Ovary (tissue), 9 donors: ENCODE results near the gene CHD2. TPM values are rescaled to one million over a fixed set of nuclear protein-coding genes. Genes with fewer than 3 reads are reported as not detected.

Experiments used
- DNase-seq, 5 donors: peaks; one replicate each; pipeline ENCODE4 v3.0.0-alpha.2; 2019 to 2020
- H3K27ac ChIP-seq, 2 donors: fragments of 200-600 bp; one replicate each; pipeline versions ENCODE4 v1.5.1 to v1.8.0; 2019 to 2022
- H3K27me3 ChIP-seq: fragments of 200-600 bp; one replicate; pipeline ENCODE4 v1.8.0; 2022
- H3K36me3 ChIP-seq: fragments of 200-600 bp; sonication (generic); one replicate; pipeline ENCODE4 v1.5.1; 2019
- H3K4me1 ChIP-seq: one replicate; pipeline ENCODE4 v1.8.1; 2013; ENCODE audit warnings: mild to moderate bottlenecking, moderate library complexity; ENCODE audit not compliant: insufficient read depth
- H3K4me3 ChIP-seq: fragments of 200-600 bp; sonication (generic); one replicate; pipeline ENCODE4 v1.5.1; 2017
- H3K9me3 ChIP-seq, 2 donors: fragments of 200-600 bp in 1 of 2; sonication (generic) in 1 of 2; one replicate each; pipeline versions ENCODE4 v1.5.1 to v1.8.1; 2013 to 2019; ENCODE audit warnings: mild to moderate bottlenecking in 1 of 2, moderate library complexity in 1 of 2
- CTCF ChIP-seq, 3 donors: fragments of 450-650 bp in 2 of 3; fragments of 200-600 bp in 1 of 3; IDR thresholded peaks; one replicate each; pipeline versions ENCODE4 v1.5.1 to v1.8.0; 2016 to 2022; ENCODE audit warnings: antibody characterized with exemption in 3 of 3, mild to moderate bottlenecking in 1 of 3
- EP300 ChIP-seq: sonication (generic); formaldehyde crosslinking; IDR thresholded peaks from one replicate; pipeline ENCODE4 v1.6.1; 2017; ENCODE audit warnings: antibody characterized with exemption
- POLR2A ChIP-seq: fragments of 450-650 bp; IDR thresholded peaks from one replicate; pipeline ENCODE4 v1.6.1; 2017; ENCODE audit warnings: antibody characterized with exemption, mild to moderate bottlenecking, moderate library complexity
- WGBS, 3 donors: extraction: QIAGEN DNeasy Blood & Tissue Kit in 1 of 3; methylation state at CpG; one replicate each; pipeline versions ENCODE4 v1.1.5 to v1.1.7; 2013 to 2017; 5-methylcytosine and 5-hydroxymethylcytosine counted together
- intact Hi-C, 4 donors: fragments of 100-400 bp; cut with DNase I; formaldehyde crosslinking; loops; one replicate each; pipeline versions ENCODE4 v1.11.0 to v1.15.1; 2022 to 2023
- polyA plus RNA-seq, 2 donors: library from polyadenylated mRNA; stranded (reverse); fragments of 200-250 nt in 1 of 2; fragments of 350-450 nt in 1 of 2; fragmentation: Illumina TruSeq in 1 of 2; extraction: RNeasy Lipid Tissue Mini Kit (QIAGEN cat#74804) in 1 of 2; gene quantifications; one replicate each; pipeline ENCODE4 v1.2.3, GENCODE V29; 2013 to 2014
- total RNA-seq, 7 donors: library from RNA; depleted of rRNA in 2 of 7; stranded (reverse); fragments of >200 nt in 2 of 7; fragmentation: NEBNext Ultra II Directional in 3 of 7; extraction: Animal tissue kit (Norgen Biotek cat#: 25700) in 3 of 7; gene quantifications; one replicate each; pipeline versions ENCODE4 v1.1.0 to v1.2.4, GENCODE V29; 2016 to 2023
- donor health status: DM: no; HTN: no; CAD: no; lungs with moderate emphysema.
- donor health status: DM: no; HTN: no; CAD: no.
- donor health status: Bipolar disorder and iron deficiency.
- donor health status: DM: yes; HTN: yes; CAD: no.
- donor health status: DM: no; HTN: no; CAD: no.
- donor health status: DM: yes; HTN: yes; CAD: no.

Gene CHD2
- total and polyA plus RNA-seq, 9 donors: 43.6 to 146 (median 98.2) TPM

GRCh38 chr15:92884436-92885223 lies 15.5 kb upstream of the CHD2 start:
- Histone ChIP-seq H3K27me3 (no peaks in the 10 kb centered on the region), H3K9me3 (no peaks in the 10 kb centered on the region), H3K4me1 (peaks cover 6% of the 10 kb centered on the region), H3K4me3 (peak overlapping the region; percentile 82), H3K36me3 (no peaks in the 10 kb centered on the region), H3K27ac (peak overlapping the region; percentile 99 to 100)
- intact Hi-C loops: loop anchor here in 1 of 4 donors (5.0 kb wide), 1 partner anchor 77 kb away; no protein-coding TSS in a partner anchor
- TF ChIP-seq POLR2A: no peak
- TF ChIP-seq CTCF (IDR thresholded peaks at IDR 0.05): no peak
- no peak for TF ChIP-seq EP300
- DNase-seq: no peak
- WGBS, 3 donors: 1 to 3% (median 2%) methylated on average over 6 of the region's 6 CpGs

GRCh38 chr15:92885224-92886041 lies 14.7 kb upstream of the CHD2 start:
- Histone ChIP-seq H3K4me1 (peaks cover 6% of the 10 kb centered on the region), H3K9me3 (no peaks in the 10 kb centered on the region), H3K27ac (peak overlapping the region; percentile 99 to 100), H3K4me3 (peak overlapping the region; percentile 82), H3K27me3 (no peaks in the 10 kb centered on the region), H3K36me3 (no peaks in the 10 kb centered on the region)
- TF ChIP-seq CTCF (IDR thresholded peaks at IDR 0.05): no peak
- TF ChIP-seq POLR2A: no peak
- TF ChIP-seq EP300: no peak
- intact Hi-C loops: no loop called here
- no peak for DNase-seq
- 3 to 6% (median 5%) methylated on average over 3 of the region's 3 CpGs for WGBS, 3 donors

DNA sequence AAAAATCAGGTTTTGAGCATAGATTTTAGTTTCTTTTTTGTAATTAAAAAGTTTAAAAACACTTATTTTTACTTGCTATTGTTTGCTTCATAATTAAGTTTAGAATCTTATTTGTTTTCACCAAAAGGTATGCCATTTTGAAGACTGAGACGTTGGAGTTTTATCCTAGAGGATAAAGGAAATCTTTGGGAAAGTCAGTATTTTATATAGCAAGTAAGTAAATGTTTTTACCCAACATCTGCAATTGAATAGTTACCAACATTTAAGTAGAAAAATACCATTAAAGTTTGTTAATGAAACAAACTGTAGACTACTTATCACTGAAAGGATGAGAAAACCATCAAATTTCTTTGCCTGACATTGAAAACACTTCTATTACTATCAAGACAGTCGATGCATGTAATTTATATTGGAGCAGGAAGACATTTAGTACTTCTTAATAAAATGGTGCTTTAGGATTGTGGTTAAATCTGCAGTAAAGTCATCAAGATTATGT lies 14.0 kb upstream of the CHD2 start:
- 2 to 12% (median 2%) methylated on average over 2 of the region's 2 CpGs for WGBS, 3 donors
- no peaks in the 10 kb centered on the region for H3K36me3 ChIP-seq
- peak overlapping the region; percentile 82 for H3K4me3 ChIP-seq
- no peaks in the 10 kb centered on the region for H3K27me3 ChIP-seq
- no peak for TF ChIP-seq CTCF (IDR thresholded peaks at IDR 0.05)
- TF ChIP-seq EP300: no peak
- TF ChIP-seq POLR2A: no peak
- DNase-seq: no peak
- H3K4me1 ChIP-seq: peaks cover under 1% of the 10 kb centered on the region
- H3K9me3 ChIP-seq: no peaks in the 10 kb centered on the region
- H3K27ac ChIP-seq: no peak overlapping the region
- intact Hi-C loops: no loop called here

- intact Hi-C loops: no loop called here
- 39 to 62% (median 48%) methylated on average over 8 of the region's 8 CpGs for WGBS, 3 donors
- H3K36me3 ChIP-seq: no peaks in the 10 kb centered on the region
- no peaks in the 10 kb centered on the region for H3K4me1 ChIP-seq
- no peak overlapping the region for H3K27ac ChIP-seq
- H3K27me3 ChIP-seq: no peaks in the 10 kb centered on the region
- no peak overlapping the region for H3K4me3 ChIP-seq
- TF ChIP-seq POLR2A (no peak), CTCF (IDR thresholded peaks at IDR 0.05) (no peak), EP300 (no peak)
- no peaks in the 10 kb centered on the region for H3K9me3 ChIP-seq
- DNase-seq: no peak
Observed at GRCh38 chr15:92886815-92887214, 13.3 kb upstream of the CHD2 start.
